K562 (cell line): Measurements from ENCODE around the gene IDH3G. TPM values are rescaled to one million over a fixed set of nuclear protein-coding genes. Genes with fewer than 3 reads are reported as not detected.

Experiments
- ESRRB ChIP-seq: fragments of 250-450 bp; sonication (Bioruptor Pico); IDR thresholded peaks from 2 replicates; pipeline ENCODE4 v1.5.0; 2020; ENCODE audit warnings: mild to moderate bottlenecking, moderate library complexity, borderline replicate concordance
- NFE2 ChIP-seq: IDR thresholded peaks from 2 replicates; pipeline ENCODE4 v1.6.1; 2014; ENCODE audit warnings: antibody characterized with exemption, low read depth
- NFE2L1 ChIP-seq: fragments of 450-650 bp; IDR thresholded peaks from 2 replicates; pipeline ENCODE4 v1.6.1; 2016; ENCODE audit warnings: missing genetic modification characterization, low read depth, mild to moderate bottlenecking, missing compliant biosample characterization, moderate library complexity, borderline replicate concordance
- NKRF ChIP-seq: fragments of 450-650 bp; IDR thresholded peaks from 2 replicates; pipeline ENCODE4 v1.6.1; 2016; ENCODE audit warnings: borderline replicate concordance
- SETDB1 ChIP-seq: IDR thresholded peaks from one replicate; pipeline ENCODE4 v1.6.1; 2012; ENCODE audit warnings: low read length, control low read depth, inconsistent platforms
- SP1 ChIP-seq: sonication (generic); formaldehyde crosslinking; IDR thresholded peaks from 2 replicates; pipeline ENCODE4 v1.8.1; 2022; ENCODE audit warnings: mild to moderate bottlenecking, missing genetic modification reagents
- SRSF1 ChIP-seq: fragments of 200-400 bp; formaldehyde crosslinking; IDR thresholded peaks from 2 replicates; pipeline ENCODE4 v1.6.1; 2017; ENCODE audit warnings: mild to moderate bottlenecking, low read depth, low read length, moderate library complexity
- ZNF121 ChIP-seq: sonication (generic); formaldehyde crosslinking; conservative IDR thresholded peaks from 2 replicates; pipeline ENCODE4 v1.8.0; 2022; ENCODE audit warnings: missing genetic modification reagents
- ZNF133 ChIP-seq: fragments of 250-450 bp; sonication (Bioruptor Pico); IDR thresholded peaks from 2 replicates; pipeline ENCODE4 v1.4.0; 2020; ENCODE audit warnings: mild to moderate bottlenecking
- ZNF551 ChIP-seq: fragments of 250-450 bp; sonication (Bioruptor Pico); IDR thresholded peaks from 2 replicates; pipeline ENCODE4 v1.5.0; 2021; ENCODE audit warnings: mild to moderate bottlenecking, moderate library complexity
- ZNF584 ChIP-seq: fragments of 200-800 bp; sonication (Bioruptor generic); IDR thresholded peaks from 2 replicates; pipeline ENCODE4 v1.6.1; 2016; ENCODE audit warnings: low read depth, mild to moderate bottlenecking, missing genetic modification characterization, missing compliant biosample characterization
- ZNF695 ChIP-seq: fragments of 450-650 bp; formaldehyde crosslinking; IDR thresholded peaks from 2 replicates; pipeline ENCODE4 v1.4.0; 2020; ENCODE audit warnings: mild to moderate bottlenecking, moderate library complexity
- polyA plus RNA-seq, 8 experiments: library from polyadenylated mRNA; depleted of rRNA in 4 of 8; stranded (reverse) in 5 of 8; unstranded in 3 of 8; fragments of >200 nt; fragmentation: Nextera tagmentation in 2 of 8; fragmentation: Illumina TruSeq in 1 of 8; extraction: Ambion mirVana in 2 of 8; extraction: Trizol in 1 of 8; gene quantifications; 2 replicates each; pipeline versions ENCODE4 v1.2.1 to v1.2.3, GENCODE V29; 2011 to 2014; ENCODE audit warnings: inconsistent platforms in 1 of 8, missing spikeins in 1 of 8
- total RNA-seq, 7 experiments: library from RNA; depleted of rRNA in 6 of 7; stranded (reverse); fragments of >200 nt in 6 of 7; fragmentation: Illumina TruSeq in 2 of 7; extraction: Trizol in 2 of 7; gene quantifications; 2 replicates each; pipeline versions ENCODE4 v1.2.1 to v1.2.3, GENCODE V29; 2011 to 2021; ENCODE audit warnings: low replicate concordance in 1 of 7
- TF ChIP-seq, protein P1 (sequence below): fragments of 250-450 bp; sonication (Bioruptor Pico); IDR thresholded peaks from 2 replicates; pipeline ENCODE4 v1.4.0; 2020
- TF ChIP-seq, protein P2 (sequence below): fragments of 450-650 bp; formaldehyde crosslinking; IDR thresholded peaks from 2 replicates; pipeline ENCODE4 v1.4.0; 2020; ENCODE audit warnings: mild to moderate bottlenecking, moderate library complexity
- TF ChIP-seq, protein P3 (sequence below): fragments of 200-400 bp; formaldehyde crosslinking; IDR thresholded peaks from 2 replicates; pipeline ENCODE4 v1.6.1; 2017; ENCODE audit warnings: mild to moderate bottlenecking, low read depth, low read length, moderate library complexity

IDH3G gene
- total and polyA plus RNA-seq, 9 of the 15 experiments (the other 6 are each of a cell fraction or from before 2014, with no cell fraction given) = 24.3 to 72.5 (median 37.9) TPM

GRCh38 chrX:153765138-153766079, 28.8 kb downstream of the IDH3G start (continued):
- TF ChIP-seq, protein P1, sequence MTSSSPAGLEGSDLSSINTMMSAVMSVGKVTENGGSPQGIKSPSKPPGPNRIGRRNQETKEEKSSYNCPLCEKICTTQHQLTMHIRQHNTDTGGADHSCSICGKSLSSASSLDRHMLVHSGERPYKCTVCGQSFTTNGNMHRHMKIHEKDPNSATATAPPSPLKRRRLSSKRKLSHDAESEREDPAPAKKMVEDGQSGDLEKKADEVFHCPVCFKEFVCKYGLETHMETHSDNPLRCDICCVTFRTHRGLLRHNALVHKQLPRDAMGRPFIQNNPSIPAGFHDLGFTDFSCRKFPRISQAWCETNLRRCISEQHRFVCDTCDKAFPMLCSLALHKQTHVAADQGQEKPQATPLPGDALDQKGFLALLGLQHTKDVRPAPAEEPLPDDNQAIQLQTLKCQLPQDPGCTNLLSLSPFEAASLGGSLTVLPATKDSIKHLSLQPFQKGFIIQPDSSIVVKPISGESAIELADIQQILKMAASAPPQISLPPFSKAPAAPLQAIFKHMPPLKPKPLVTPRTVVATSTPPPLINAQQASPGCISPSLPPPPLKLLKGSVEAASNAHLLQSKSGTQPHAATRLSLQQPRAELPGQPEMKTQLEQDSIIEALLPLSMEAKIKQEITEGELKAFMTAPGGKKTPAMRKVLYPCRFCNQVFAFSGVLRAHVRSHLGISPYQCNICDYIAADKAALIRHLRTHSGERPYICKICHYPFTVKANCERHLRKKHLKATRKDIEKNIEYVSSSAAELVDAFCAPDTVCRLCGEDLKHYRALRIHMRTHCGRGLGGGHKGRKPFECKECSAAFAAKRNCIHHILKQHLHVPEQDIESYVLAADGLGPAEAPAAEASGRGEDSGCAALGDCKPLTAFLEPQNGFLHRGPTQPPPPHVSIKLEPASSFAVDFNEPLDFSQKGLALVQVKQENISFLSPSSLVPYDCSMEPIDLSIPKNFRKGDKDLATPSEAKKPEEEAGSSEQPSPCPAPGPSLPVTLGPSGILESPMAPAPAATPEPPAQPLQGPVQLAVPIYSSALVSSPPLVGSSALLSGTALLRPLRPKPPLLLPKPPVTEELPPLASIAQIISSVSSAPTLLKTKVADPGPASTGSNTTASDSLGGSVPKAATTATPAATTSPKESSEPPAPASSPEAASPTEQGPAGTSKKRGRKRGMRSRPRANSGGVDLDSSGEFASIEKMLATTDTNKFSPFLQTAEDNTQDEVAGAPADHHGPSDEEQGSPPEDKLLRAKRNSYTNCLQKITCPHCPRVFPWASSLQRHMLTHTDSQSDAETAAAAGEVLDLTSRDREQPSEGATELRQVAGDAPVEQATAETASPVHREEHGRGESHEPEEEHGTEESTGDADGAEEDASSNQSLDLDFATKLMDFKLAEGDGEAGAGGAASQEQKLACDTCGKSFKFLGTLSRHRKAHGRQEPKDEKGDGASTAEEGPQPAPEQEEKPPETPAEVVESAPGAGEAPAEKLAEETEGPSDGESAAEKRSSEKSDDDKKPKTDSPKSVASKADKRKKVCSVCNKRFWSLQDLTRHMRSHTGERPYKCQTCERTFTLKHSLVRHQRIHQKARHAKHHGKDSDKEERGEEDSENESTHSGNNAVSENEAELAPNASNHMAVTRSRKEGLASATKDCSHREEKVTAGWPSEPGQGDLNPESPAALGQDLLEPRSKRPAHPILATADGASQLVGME (CRISPR knock-in tag) = no peak
- TF ChIP-seq ZNF133 (CRISPR knock-in tag) (no peak), SP1 (peak; percentile 53; the same call in 1 of the 2 replicates), ZNF695 (no peak), ZNF584 (CRISPR knock-in tag) (0 out of 2 replicates have a peak, but pooled peaks have one; percentile 28), SETDB1 (no peak), ZNF121 (CRISPR knock-in tag) (no peak), NFE2L1 (tag) (no peak), ESRRB (CRISPR knock-in tag) (no peak), NFE2 (no peak), ZNF551 (CRISPR knock-in tag) (no peak), SRSF1 (no peak), NKRF (no peak; the same call in 1 of the 2 replicates)
- TF ChIP-seq, protein P2, sequence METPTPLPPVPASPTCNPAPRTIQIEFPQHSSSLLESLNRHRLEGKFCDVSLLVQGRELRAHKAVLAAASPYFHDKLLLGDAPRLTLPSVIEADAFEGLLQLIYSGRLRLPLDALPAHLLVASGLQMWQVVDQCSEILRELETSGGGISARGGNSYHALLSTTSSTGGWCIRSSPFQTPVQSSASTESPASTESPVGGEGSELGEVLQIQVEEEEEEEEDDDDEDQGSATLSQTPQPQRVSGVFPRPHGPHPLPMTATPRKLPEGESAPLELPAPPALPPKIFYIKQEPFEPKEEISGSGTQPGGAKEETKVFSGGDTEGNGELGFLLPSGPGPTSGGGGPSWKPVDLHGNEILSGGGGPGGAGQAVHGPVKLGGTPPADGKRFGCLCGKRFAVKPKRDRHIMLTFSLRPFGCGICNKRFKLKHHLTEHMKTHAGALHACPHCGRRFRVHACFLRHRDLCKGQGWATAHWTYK = no peak; the same call in 1 of the 2 replicates
- TF ChIP-seq, protein P3, sequence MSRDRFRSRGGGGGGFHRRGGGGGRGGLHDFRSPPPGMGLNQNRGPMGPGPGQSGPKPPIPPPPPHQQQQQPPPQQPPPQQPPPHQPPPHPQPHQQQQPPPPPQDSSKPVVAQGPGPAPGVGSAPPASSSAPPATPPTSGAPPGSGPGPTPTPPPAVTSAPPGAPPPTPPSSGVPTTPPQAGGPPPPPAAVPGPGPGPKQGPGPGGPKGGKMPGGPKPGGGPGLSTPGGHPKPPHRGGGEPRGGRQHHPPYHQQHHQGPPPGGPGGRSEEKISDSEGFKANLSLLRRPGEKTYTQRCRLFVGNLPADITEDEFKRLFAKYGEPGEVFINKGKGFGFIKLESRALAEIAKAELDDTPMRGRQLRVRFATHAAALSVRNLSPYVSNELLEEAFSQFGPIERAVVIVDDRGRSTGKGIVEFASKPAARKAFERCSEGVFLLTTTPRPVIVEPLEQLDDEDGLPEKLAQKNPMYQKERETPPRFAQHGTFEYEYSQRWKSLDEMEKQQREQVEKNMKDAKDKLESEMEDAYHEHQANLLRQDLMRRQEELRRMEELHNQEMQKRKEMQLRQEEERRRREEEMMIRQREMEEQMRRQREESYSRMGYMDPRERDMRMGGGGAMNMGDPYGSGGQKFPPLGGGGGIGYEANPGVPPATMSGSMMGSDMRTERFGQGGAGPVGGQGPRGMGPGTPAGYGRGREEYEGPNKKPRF = no peak
